ENCODE measurements around the gene GP1BB.
"Not testable (repeated sequence)": the region's sequence is repeated elsewhere in the genome, so short reads cannot be mapped to it uniquely, and the experiment has no call there.

- not testable (repeated sequence) for TF ChIP-seq CTCF (IDR thresholded peaks at IDR 0.05; ENCODE audit: extremely low read depth in 1 of 2, insufficient read depth in 1 of 2, low read depth in 1 of 2, low read length in 2 of 2); POLR2A (IDR thresholded peaks at IDR 0.05; ENCODE audit: low read depth, low read length); FOS (IDR thresholded peaks at IDR 0.05; ENCODE audit: borderline replicate concordance, insufficient read depth, low read length); POLR2AphosphoS5 (IDR thresholded peaks at IDR 0.05; ENCODE audit: insufficient read depth, low read depth, low read length); MAX (IDR thresholded peaks at IDR 0.05; ENCODE audit: insufficient read depth, insufficient read length); EZH2 (IDR thresholded peaks at IDR 0.05; ENCODE audit: borderline replicate concordance, low read depth, low read length, severe bottlenecking)
Observed at GRCh38 chr22:19697871-19698270, 25.5 kb upstream of the GP1BB start.

All from endothelial cell of umbilical vein (primary cell).